Measurements from ENCODE around the gene PPP1R14B.
A peak's percentile ranks its signal among the peaks of the same experiment; 100 is the strongest.

PPP1R14B gene

DNA sequence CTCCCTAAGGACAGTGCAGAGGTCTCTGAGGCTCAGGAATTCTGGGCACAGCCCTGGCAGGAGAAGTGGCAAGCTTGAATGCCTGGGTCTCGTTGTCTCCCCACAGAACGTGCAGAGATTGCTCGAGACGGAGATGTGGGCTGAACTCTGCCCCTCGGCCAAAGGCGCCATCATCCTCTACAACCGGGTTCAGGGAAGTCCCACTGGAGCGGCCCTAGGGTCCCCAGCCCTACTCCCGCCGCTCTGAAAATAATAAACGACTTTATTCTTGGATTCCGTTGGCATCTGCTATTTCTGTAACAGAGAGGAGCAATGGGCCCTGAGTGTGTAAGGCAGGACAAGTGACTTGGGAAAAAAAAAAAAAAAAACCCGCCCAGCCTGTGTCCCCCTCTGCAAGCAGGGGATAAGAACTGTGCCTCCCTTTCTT lies 17.0 kb downstream of the PPP1R14B start:
- DNase-seq = no peak

- DNase-seq = no peak
These were observed 17.5 kb downstream of the PPP1R14B start for GRCh38 chr11:64229090-64229743.

GRCh38 chr11:64227405-64227956 lies 19.3 kb downstream of the PPP1R14B start:
- no peak for DNase-seq

DNA sequence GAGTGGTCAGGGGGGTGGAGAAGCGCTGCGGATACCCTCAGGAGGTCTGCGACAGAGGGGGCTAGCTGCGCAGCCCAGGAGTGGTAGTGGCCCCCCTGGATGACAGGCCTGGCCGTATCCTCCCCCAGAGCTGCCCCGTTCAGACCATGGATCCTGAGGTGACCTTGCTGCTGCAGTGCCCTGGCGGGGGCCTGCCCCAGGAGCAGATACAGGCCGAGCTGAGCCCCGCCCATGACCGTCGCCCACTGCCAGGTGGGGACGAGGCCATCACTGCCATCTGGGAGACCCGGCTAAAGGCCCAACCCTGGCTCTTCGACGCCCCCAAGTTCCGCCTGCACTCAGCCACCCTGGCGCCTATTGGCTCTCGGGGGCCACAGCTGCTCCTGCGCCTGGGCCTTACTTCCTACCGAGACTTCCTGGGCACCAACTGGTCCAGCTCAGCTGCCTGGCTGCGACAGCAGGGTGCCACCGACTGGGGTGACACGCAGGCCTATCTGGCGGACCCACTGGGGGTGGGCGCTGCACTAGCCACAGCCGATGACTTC lies 20.2 kb downstream of the PPP1R14B start:
- no peak for DNase-seq

- DNase-seq = peak; percentile 52
These were observed 20.9 kb downstream of the PPP1R14B start, which contains the start of the genes NUDT22 and TRPT1 for GRCh38 chr11:64225608-64226506. Gene NUDT22 (plus strand): TSS chr11:64226274. CDS start chr11:64226653, 379 bp downstream. Gene TRPT1 (minus strand): TSS chr11:64226186. CDS start chr11:64225860, 326 bp downstream.

- no peak for DNase-seq
These were observed 21.7 kb downstream of the PPP1R14B start for GRCh38 chr11:64224891-64225607.

DNA sequence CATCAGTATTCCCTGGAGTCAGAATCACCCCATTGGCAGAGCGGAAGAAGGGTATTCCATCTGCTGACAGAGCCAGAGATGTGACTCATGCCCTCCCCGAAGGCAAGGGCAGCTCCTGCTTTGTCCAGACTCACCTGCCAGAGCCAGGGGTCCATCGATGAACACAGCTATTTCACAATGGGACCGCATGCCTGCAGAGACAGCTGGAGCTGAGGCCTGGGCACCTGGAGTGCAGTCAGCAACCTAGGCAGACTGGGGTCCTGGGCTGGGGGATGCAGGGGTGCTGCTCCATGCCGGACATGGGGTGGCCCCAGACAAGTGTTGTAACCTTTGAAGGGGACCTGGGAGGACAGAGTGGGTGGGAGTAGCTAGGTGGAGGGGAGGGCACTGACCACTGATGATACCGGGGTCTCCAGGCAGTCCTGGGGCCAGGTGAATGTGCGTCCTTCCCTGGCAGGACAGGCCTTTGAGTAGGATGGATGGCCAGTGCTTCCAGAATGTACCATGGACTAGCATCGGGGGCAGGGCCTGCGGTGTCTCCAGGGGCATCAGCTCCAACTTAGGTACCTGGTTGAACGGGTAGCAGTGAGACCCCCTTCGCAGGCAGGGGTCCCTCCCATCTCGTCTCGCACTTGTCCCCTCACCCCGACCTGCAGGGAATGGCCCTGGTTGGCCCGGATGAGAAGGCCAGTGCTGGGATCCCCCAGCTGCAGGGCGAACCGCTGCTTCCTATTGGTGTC lies 22.4 kb downstream of the PPP1R14B start:
- no peak for DNase-seq

GRCh38 chr11:64223001-64223651 lies 23.6 kb downstream of the PPP1R14B start:
- no peak for DNase-seq

- DNase-seq = no peak
These were observed 24.1 kb downstream of the PPP1R14B start for GRCh38 chr11:64222651-64223000.

DNA sequence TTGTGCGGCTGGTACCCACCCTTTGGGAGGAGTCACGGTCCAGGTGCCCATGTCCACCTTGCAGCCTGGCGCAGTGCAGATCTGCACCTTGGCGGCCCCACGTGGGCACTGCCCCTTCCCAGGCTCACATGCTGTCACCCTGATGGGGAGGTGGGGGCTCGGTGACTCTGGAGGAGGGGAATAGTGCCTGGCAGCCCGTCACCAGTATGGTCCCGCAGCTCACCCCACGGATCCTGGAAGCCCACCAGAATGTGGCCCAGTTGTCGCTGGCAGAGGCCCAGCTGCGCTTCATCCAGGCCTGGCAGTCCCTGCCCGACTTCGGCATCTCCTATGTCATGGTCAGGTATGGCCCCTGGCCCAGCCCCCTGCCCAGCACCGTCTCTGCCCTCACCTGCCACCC lies 25.9 kb downstream of the PPP1R14B start:
- DNase-seq = no peak

- DNase-seq = no peak
These were observed 26.5 kb downstream of the PPP1R14B start for GRCh38 chr11:64220271-64220670.

DNA sequence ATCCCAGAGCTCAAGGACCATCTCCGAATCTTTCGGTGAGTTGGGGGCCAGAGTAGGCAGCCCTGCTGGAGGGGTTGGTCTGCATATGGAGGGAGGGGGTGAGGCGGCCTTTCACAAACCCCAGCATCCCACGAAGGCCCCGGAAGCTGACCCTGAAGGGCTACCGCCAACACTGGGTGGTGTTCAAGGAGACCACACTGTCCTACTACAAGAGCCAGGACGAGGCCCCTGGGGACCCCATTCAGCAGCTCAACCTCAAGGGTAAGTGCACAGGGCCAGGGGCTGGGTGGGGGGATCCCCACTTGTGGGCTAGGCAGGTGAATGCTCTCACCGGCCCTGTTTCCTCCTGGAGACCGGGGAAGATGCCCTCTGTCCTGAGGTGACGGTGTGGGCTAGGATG lies 27.0 kb downstream of the PPP1R14B start:
- DNase-seq = no peak

- no peak for DNase-seq
These were observed 27.4 kb downstream of the PPP1R14B start for GRCh38 chr11:64219354-64219684.

DNA sequence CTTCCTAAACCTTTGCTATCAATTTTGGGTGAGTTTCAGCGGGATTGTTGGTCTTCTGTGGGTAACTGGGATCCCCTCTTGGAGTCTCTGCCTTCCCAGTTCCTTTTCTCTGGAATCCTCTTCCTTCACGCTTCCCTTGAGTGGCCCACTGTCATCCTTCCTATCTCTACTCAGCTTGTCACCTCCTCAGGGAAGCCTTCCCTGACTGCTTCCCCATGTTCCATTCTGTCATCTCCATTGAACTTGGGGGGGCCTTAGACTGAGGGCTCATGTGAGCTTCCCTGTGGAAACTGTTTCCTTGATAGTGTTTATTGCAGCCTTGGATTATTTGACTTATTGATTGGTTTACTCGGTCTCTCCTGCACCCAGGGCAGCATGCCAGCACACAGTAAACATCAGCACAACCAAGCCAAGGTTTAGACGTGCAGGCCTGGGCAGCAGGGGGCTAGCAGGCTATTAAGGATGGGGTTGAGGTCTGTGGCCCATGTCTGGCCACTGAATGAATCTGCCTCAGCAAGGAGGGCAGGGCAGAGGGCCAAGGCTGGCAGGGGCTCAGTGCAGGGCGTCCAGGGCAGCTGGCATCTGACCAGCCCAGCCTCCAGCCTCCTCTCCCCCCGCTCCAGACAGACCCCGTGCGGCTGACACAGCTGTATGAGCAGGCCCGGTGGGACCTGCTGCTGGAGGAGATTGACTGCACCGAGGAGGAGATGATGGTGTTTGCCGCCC lies 28.0 kb downstream of the PPP1R14B start:
- no peak for DNase-seq

DNA sequence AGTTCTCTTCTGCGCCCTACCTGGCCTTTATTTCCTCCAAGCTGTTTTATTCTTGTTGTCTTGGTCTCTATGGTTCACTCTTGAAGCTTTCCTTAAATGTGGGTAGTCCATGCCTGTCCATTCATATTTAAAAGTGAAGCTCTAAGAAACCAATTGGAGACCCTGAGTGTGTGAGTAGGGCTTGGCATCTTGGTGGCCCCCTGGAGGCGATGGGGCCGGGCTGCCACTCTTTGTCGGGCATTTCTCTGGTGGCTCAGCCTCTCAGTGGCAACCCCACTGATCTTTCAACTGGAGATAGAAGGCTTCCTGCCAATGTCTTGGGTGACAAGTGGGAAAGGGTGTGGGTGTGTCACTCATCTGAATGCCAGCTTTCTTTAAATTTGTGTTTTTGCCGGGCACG lies 29.9 kb downstream of the PPP1R14B start:
- DNase-seq = no peak

DNA sequence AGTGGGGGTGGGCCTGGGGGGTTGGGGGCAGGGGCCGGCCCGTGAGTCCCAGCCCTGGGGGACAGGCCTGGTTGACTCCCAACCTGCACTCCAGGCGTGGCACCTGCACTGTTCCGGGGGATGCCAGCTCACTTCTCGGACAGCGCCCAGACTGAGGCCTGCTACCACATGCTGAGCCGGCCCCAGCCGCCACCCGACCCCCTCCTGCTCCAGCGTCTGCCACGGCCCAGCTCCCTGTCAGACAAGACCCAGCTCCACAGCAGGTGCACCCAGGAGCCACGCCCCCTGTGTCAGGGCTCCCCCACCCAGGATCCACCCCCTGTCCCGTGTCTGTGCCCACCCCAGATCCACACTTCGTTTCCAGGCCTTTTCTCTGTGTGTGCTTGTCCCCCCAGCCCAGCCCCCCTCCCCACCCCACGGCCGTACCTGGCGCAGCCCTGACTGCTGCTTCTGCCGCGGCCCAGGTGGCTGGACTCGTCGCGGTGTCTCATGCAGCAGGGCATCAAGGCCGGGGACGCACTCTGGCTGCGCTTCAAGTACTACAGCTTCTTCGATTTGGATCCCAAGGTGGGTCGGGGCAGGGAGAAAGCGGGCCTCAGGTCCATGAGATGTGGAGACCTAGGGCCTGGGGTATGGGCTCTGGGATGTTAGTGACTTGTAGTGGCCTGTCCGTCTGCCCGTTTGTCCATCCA lies 35.4 kb downstream of the PPP1R14B start:
- no peak for DNase-seq

GRCh38 chr11:64210301-64211020 lies 36.3 kb downstream of the PPP1R14B start:
- DNase-seq = no peak

DNA sequence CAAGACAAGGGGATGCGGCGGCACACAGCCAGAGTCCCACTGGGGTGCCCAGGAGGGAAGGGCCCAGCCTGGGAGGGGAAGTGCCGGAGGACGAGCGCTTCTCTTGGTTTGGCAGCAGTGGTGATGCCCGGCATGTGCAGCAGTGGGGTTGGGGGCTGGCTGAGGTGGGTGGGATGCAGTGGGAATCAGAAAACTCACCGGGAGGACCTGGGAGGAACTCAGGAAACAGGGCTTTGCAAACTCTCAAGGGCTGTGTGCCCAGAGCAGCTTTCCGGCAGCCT lies 37.2 kb downstream of the PPP1R14B start:
- no peak for DNase-seq

DNA sequence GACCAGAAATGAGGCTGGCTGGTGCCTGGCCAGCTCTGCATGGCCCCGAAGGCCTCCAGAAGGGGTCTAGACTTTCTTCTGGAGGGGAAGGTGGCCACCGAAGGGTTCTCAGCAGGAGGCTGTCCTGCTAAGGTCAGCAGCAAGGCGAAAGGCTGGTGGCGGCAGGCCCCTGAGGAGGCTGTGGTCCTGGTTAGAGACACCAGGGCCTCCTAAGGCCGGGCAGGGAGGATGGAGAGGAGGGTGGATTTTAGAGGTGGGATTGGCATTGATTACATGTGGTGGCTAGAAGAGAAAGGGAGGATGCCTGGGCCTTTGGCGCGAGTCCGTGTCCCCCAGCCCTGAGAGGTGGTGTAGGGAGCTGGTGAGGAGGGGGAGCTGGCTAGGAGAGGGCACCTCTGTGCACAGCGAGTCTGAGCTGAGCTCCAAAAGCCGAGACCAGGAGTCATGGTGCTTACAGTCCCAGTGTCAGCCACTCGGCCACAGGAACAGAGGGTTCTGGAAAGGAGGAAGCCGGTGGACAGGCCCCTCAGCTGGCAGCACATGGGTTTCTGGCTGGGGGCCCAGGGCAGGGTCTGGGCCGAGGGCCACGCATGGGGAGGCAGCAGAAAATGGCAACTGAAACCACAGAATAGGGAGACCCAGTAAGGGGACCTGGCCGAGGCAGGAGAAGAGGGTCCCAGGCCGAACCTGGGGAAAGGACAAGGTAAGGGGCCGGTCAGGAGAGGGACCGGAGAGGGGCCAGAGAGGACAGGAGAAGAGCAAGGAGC lies 37.8 kb downstream of the PPP1R14B start:
- no peak for DNase-seq

All from NCI-H446 treated with DMSO at 0.1 percent for 48 hours (cell line).